ENCODE data around the gene PRPS1.

DNA sequence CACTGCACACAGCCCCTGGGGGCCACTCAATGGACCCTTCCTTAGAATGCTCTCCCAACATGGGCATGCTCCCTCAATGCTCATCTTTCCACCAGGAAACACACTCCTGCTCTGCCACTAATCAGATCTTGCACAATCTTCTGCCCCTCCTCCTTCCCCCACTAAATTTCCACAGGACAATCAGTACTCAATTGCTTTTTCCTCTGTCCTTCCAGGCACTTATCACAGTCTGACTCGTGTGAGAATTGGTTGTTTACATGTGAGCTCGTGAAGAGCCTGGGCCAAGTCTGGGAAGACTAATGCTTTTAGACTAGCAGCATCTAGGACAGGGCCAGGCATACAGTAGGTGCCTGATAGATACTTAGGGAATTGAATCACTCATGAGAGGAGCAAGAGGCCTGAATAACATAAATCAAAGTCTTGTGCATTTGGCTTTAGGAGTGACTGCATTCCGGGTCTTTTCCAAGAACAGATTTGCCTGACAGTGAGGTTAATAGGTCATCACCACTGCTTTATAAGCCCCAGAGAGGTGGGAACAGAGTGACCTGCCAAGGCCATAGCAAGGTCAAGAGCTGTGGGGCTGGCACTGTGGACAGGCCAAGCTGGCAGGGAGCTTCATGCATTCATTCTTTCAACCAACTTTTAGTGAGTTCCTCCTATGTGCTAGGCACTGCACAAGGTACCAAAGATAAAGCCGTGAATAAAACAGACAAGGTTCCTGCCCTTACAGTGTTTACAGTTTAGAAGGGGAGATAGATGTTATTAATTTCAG is 55.0 kb downstream of the PRPS1 start:
- TF ChIP-seq, protein P1, sequence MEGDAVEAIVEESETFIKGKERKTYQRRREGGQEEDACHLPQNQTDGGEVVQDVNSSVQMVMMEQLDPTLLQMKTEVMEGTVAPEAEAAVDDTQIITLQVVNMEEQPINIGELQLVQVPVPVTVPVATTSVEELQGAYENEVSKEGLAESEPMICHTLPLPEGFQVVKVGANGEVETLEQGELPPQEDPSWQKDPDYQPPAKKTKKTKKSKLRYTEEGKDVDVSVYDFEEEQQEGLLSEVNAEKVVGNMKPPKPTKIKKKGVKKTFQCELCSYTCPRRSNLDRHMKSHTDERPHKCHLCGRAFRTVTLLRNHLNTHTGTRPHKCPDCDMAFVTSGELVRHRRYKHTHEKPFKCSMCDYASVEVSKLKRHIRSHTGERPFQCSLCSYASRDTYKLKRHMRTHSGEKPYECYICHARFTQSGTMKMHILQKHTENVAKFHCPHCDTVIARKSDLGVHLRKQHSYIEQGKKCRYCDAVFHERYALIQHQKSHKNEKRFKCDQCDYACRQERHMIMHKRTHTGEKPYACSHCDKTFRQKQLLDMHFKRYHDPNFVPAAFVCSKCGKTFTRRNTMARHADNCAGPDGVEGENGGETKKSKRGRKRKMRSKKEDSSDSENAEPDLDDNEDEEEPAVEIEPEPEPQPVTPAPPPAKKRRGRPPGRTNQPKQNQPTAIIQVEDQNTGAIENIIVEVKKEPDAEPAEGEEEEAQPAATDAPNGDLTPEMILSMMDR (IDR thresholded peaks at IDR 0.05): no peak
- TF ChIP-seq POLR2AphosphoS5 (IDR thresholded peaks at IDR 0.05) (peak; percentile 91), POLR2A (IDR thresholded peaks at IDR 0.05) (no peak)

Data from prostate gland (tissue), 2 donors.